NCI-H128 (cell line): ENCODE data around the gene RNF113B.

Source experiments
- DNase-seq: peaks from one replicate; lab custom pipeline; 2025; ENCODE audit not compliant: unreplicated experiment; lab: John Stamatoyannopoulos, UW

The RNF113B gene

DNA sequence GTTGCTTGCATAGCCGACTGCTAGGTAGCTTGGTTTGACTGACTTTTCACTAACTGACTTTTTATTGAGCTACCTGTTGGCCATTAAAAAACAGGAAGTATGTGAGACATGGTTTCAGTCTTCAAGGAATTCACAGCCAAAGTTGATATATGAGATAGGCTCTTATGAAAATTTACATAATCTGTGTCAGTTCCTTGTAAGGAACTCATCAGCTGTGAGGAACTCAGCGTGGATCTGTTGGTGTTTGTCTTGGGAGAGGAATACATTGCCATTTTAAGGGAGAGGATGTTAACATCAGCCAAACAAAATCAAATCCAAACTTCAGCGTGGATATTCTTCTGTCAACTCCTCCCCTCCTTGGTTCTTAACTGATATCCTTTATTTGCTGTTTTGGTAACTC is 2.0 kb downstream of the RNF113B start:
- DNase-seq = no peak

DNA sequence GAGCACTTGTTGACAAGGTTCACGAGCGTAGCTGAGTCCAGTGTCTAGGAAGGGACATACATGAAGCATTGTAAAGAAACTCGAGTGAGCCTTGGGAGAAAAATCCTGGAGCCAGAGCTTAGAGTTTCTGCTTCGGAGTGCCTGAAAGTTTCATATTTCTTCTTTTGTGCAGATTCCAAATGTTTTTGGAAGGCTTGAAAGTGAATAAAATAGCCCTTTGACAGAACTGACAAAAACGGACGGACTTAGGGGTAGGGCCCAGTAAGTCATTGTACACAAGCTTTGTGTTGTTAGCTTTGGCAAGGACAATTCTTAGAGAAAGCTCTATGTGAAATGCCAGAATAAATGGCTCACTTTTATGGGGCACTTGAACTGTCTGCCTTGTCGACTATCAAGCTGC is 2.8 kb downstream of the RNF113B start:
- no peak for DNase-seq

DNA sequence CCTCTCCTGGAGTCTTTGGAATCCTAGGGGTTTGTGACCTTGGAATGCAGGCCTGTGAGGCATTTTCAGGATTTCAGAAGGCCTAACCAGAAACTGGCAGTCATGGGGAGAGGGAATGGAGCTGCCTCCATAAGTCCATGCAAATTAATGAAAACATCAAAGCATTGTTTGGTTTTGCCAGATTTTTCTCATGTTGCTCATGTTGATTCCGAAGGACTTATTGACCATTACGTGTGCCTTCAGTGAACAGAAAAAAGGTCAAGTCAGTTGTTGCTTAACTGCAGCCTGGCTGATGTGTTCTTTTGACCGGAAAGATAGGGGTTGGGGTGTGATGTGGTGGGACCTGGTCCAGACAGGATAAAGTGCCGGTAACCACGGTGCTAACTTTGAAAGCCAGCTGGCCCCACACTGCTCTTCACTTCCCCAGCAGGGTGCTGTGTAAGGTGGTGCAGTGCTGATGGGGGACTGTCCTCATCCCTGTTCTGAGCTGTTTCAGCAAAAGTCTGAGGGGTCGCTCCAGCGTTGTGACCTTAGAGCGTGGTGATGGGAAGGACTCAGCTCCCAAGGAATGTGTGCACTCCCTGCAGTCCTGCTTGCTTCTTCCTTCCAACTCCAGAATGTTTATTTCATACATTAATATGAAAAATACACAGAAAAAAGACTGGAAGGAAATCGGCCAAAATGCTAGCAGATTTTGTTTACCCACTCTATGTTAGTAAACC is 3.5 kb downstream of the RNF113B start:
- no peak for DNase-seq

DNA sequence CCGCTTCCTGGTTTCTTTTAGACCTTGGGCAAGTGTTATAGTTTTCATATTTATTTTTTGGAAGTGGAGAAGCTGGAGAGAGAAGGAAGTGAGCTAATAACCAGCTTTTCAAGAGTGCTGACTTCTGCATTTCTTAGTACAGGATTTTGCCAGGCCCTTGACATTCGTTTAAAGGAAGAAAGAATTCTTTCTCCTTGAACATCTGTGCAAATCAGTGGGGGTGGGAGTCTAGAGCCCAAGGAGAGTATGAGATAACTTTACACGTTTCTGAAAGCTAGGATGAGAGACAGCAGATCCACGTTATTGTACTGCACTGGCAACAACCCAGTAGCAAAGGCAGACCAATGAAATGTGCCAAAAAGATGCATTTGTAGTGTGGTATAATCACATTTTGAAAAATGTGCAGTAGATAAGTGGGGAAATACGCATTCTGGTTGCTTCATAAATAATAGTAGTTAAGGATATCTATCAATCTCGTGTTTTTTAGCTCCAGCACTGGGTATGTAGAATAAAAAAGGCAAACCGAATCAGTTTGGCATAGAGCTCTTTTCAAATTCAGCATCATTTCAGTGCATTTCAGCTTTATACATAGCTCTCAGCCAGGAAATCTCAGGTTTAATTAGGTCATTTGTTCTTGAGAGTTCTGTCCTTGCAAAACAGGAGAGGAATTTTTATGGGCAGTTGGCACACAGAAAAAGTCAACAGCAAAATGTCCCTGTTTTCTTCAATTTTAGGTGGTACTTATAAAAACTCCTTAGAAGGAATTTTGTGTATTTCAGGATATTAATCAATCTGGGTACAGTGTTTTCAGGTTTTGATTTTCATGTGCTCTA is 4.3 kb downstream of the RNF113B start:
- DNase-seq = no peak

DNA sequence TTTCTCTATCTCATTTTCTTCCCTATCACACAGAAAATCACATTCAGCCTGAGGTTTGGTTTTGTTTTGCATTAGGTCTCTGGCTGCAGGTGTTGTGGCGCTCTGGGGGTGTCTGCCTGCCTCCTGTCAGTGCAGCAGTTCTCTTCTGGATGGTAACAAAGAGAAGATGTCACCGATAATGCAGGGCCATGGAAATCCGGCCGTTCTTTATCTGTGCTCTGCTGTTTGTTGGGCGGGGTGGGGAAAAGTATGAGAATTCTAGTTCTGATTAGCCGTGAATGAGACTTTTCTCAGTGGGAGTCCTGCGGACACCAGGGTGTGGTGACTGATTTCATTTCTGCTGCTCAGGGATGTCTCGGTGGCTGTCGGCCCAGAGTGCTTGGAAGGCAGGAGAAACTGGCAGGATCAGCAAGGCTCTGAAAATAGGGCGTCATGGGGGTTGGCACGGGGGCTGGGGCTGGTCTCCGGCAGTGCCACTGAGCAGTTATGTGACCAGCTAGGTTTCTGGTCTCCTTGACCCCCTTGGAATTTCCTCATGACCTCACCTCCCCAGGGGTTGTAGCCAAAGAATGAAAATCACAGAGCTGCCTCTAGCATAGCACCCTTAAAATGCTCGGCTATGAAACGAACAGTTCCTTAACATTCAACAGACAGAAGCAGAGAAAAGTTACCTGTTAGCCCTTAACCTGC is 5.0 kb downstream of the RNF113B start:
- no peak for DNase-seq

DNA sequence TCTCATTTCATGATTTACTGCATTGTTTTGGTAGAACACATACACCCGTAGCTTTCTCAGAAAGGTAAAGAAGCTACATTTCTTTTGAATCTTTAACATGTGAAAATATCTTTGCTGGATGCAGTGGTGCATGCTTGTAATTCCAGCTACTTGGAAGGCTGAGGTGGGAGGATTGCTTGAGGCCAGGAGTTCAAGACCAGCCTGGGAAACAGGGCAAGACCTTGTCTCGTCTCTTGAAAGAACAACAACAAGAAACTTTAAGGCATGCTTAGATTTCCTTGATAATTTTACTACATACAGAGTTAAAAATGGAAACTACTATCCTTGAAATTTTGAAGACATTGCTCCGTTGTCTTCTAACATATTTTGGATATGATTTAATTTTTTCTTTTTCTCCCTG is 7.7 kb downstream of the RNF113B start:
- no peak for DNase-seq

DNA sequence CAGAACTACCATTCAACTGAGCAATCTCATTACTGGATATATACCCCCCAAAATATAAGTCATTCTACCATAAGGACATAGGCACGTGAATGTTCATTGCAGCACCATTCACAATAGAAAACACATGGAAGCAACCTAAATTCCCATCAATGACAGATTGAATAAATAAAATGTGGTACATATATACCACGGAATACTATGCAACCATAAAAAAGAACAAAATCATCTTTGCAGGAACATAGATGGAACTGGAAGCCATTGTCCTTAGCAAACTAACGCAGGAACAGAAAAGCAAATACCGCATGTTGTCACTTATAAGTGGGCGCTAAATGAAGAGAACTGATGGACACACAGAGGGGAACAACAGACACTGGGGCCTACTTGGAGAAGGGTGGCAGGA is 14.1 kb downstream of the RNF113B start:
- no peak for DNase-seq

DNA sequence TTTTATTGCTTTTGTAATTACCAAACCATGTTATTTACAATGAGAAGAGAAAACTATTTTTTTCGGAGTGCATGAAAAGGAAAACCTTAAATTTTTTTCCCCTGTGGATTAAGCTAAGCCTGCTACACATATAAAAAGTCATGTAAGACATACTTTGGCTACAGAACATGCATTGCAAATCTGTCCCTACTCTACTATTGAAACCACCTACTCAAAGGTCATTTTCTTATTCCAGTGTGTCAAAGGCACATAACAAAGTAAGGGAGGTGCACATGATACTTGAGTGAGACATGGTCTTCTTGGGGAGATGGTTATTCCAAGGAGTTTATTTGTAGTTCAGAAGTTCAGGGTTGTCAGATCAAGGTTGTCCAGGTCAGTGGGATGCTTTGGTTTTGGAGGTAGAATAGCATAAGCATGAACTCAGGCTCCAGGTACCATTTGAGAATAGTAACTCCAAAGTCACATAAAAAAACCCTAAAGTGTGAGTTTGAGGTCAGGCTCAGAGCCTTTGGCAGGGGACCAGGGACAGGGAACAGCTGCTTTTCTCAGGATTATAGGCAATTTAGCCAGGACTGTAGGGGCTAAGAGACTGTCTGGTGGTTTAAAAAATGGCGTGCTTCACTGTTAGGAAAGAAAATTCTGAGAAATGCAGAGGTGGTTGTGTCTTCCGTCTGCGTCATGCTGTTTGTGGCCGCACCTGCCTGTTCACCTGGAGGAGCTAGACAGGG is 18.7 kb downstream of the RNF113B start:
- no peak for DNase-seq

DNA sequence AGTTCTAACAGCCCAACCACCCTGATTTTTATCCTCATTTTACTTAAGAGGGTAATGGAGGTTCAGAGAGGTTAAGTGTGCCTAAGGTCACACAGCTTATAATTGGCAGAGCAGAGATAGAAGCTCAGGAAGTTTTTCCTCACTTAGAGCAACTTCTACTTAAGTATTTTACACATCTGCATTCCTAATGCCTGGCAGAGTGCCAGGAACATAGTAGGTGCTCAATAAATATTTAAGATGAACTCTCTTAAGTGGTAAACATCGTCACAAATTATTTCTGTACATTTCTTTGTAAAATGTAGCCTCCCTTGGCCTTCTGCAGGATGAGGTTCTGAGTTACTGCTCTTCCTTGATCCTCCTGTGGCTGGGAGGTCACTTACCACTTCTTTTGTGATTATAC is 19.5 kb downstream of the RNF113B start:
- DNase-seq = no peak

DNA sequence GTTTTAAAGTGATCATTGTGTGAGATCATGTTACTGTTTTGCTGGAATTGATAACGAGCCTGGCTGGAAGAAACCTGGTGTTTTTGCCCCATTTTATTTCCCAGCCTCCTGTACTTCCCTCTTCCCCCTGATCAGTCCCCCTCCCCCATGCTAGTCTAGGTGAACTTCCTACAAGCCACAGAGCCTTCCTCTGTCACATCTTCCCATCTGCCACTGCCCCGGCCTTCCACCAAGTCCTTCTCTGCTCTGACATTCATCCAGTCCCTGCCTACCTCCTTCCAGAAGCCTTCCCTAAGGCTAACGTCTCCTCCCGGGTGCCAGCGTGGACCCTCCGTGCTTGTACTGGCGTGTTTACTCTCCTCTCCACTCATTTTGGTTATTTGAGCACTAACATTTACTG is 19.9 kb downstream of the RNF113B start:
- DNase-seq = no peak

DNA sequence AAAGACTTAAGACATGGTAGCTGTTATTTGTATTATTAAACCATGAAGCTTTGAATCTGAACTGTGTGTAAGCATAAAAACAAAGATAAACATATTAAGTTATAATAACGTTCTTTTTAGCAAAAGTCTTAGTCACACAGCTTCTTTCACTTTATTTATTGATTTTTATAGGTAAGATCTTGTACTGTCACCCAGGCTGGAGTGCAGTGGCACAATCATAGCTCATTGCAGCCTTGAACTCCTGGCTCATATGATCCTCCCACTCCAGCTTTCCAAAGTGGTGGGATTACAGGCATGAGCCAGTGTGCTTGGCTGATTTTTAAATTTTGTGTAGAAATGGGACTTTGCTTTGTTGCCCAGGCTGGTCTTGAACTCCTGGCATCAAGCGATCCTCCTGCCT is 20.8 kb downstream of the RNF113B start:
- DNase-seq = no peak

DNA sequence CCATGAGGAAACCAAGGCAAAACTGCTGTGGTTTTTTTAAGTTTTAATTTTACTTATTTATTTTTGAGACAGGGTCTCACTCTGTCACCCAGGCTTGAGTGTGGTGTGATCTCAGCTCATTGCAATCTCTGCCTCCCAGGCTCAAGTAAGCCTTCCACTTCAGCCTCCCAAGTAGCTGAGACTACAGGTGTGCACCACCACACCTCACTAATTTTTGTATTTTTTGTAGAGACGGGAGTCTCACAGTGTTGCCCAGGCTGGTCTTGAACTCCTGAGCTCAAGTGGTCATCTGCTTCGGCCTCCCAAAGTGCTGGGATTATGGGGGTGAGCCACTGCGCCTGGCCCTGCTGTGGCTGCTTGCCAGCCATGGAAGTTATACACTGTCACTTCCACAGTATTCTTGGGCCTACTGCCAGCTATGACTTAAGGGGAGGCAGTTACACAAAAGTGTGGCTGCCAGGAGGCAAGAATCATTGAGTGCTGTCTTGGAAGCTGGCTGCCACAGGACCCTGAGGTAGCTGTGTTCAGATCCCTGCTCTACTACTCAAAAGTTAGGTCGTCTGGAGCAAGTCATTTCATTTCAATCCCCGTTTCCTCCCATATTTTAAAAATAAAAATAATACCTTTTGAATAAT is 21.5 kb downstream of the RNF113B start:
- DNase-seq = no peak

DNA sequence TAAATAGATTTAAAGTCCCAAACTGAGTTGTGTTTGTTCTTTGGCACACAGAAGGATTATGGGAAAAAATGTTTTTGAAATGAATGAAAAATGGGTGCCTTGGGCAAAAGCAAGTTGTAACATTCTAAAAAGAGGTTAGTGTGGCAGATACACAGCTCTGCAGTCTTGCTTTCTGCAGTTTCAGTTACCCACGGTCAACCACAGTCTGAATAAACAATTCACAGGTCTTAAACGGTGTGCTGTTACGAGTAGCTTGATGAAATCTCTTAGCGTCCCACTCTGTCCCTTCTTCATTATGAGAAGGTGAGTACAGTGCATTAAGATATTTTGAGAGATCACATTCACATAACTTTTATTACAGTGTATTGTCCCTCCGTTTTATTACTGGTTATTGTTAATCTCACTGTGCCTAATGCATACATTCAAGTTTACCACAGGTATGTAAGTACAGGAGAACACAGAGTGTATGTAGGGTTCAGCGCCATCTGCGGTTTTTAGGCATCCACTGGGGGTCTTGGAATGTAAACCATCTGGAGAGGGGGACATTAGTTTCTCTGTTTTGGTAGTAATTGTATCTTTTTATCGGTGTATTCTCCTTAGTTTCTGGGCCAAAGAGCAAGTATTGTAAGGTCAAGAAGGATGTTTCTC is 26.1 kb downstream of the RNF113B start:
- DNase-seq = peak; percentile 24

DNA sequence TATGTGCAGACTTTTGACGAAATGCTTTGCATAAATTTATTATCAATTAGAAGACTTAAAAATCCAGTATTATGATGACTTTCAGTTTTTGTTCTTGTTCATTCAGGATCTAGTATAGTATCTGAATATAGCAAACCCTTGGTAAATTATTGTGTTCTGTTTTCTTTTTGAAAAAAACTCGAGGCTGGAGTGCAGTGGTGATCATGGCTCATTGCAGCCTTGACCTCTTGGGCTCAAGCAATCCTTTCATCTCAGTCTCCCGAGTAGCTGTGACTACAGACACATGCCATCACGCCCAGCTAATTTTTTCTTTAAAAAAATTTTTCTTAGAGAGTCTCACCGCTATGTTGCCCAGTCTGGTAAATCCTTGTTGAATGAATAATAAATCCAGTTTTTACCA is 29.5 kb downstream of the RNF113B start:
- DNase-seq = no peak

DNA sequence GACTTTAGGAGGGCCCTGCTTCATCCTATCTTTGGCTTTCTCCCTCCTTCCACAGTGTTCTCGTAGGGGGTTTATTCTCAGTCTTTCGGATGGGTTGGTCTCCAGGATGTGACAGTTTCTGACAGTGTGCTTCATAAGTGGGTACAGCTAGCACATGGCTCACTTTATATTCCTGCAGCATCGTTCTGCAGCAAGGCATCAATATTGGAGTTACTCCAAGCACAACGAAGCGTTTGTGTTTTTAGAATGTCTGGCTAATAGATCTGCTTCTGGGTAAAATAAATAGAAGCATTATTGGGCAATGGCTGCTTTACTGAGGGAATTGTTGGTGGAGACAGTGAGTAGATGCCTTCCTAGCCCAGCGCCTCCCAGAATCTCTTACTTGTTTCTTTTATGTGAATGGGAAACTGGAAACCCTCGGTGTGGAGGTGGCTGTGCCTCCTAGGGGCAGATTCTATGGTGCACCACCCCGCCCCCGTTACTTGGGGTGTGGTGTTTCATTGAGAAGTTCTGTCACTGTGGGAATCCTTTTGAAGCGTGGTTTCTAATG is 32.2 kb downstream of the RNF113B start:
- DNase-seq = peak; percentile 30

DNA sequence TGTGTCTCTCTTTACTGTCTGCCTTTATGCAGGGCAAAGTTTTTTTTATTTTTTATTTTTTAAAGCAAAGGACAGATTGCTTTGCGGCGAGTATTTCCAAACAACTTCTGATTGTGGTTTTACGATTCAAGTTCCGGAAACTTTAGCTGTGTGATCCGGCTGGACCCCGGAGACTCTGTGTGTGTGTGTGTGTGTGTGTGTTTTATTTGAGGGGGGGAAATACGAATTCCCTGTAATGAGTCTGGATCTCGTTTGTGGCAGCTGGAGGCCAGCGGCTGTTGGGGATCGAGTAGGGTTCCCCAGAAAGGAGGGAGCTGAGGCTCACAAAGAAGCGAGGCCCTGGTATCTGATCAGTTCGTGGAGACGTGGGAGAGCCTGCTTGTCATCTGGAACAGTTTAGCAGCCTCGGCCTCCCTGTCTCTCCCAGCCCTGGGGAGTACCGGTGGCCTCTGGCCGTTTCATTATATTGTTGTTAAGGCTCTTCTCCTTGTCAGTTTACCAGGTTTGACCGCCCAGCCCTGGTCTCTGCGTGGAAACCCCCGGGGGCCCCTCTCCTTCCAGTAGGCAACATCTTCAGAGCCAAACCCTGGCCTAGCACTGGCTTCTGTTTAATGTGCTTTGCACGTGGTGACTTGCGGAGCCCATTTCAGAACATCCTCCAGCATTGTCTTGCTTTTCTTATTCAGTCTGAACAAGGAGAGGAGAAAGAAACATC is 32.9 kb downstream of the RNF113B start:
- no peak for DNase-seq

DNA sequence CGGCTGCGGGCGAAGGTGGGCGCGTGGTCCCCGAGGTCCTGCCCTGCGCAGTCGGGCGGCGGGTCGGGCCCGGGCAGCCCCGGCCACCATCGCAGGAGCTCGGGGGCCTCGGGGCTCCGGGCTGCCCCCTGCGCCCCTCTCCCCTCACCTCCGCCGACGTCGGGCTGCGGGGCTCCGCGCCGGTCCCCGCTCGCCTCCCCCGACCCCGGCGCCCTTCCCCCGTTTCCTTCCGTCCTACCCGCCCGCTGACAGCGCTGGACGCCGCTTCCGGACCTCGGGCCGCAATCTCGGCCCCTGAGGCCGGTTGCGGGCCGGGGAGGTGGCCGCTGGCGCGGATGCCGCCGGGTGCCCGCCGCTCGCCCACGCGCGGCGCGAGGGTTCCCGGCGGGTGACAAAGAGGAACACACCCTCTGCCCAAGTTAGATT is 33.5 kb downstream of the RNF113B start:
- DNase-seq = no peak

DNA sequence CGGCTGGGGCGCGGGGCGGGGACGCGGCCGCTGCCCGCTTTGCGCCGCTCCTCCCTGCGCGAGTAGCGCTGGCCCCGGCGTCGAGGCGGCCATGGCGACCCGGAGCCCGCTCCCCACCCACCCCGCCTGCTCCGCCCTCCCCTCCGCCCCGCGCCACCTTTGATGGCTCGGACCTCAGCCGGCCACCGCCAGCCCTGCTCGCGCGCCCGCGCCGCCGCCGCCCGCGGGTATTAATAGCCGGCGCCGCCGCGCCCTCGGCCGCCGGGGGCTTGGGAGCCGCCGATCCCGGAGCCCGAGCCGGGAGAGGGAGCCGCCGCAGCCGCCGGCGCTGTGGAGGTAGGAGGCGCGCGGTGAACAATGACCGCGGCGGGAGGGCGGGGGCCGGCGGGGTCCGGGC is 33.9 kb downstream of the RNF113B start:
- DNase-seq = no peak

DNA sequence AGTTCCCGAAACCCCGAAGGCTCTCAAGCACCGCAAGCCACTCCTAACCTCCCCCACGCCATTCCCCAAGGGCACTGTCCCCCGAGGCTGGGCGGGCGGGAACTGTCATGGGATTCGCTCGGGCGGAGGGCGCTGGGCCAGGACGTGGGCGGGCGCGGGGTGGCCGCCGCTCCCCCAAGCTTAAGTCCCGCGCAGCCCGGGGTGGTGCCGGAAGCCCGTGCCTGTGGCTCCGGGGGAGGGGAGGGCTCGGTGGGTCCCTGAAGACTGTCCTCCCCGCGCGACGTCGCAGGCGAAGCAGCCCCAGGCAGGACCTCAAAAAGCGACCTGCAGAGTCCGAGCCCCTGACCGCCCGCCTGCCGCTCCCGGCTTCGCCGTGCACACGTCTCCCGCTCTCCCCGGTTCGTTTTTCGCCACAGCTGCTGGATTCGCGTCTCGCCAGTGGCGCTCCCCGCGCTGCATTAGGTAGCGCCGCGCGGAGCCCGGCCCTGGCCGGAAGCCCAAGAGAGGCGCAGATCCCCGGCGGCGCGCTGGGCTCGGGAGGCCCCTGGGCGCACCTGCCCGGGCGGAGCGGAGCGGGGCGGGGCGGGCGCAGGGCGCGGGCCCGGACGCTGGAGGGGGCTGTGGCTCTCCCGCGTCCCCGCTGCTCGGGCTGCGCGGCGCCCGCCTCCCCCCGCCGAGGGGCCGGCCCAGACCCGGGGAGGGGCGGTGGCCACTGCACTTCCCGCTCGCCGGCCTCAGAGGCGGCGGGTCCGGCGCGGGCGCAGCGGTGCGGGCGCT is 34.5 kb downstream of the RNF113B start, which contains the start of gene FARP1:
Gene FARP1, plus strand, starts transcription at position 715 of the 777 bp plus-strand sequence. CDS start 70,149 bp downstream, outside the sequence.
- peak; percentile 75 for DNase-seq
